Cortex of kidney (tissue), 1 donor: Measurements from ENCODE around the gene AFAP1L2.

Source experiments
- DNase-seq: peaks from one replicate; lab custom pipeline; 2025; lab: John Stamatoyannopoulos, UW

AFAP1L2 gene

DNA sequence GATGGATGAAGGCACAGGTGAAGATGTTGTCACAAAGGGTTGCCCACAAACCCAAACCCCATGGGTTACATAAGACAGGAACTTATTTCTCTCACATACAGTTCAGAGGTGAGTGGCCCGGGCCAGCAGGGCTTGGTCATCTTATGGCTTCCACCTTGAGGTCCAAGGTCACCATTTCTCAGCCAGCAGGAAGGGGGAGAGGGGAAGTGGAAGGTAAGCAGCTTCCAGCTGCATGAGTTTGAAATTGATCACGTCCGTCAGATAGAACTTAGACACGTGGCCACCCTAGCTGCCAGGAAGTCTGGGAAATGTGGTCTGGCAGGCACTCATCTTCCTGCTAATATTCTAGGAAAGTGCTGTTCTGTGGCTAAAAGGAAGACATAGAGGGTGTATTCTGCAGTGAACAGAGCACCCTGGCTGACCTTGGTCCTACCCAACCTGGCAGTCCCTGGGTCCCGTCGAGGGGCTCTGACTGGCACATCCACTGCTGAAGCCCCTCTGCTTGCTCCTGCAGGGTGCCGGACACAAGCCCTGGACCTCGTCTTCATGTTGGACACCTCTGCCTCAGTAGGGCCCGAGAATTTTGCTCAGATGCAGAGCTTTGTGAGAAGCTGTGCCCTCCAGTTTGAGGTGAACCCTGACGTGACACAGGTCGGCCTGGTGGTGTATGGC, 115.7 kb downstream of the AFAP1L2 start:
- no peak for DNase-seq

DNA sequence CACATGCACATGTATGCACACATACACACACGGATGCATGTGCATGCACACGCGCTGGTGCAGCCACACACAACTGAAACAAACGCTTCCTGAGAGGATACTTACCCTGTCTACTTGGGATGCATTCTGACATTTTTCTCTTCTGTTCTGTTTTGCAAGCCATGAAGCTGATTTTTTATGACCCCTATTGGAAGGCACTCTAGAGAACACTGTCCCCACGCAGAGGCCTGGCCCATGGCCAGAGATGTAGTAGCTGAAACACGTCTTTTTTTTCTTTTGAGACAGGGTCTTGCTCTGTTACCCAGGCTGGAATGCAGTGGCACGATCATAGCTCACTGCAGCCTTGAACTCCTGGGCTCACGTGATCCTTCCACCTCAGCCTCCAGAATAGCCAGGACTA, 117.4 kb downstream of the AFAP1L2 start:
- DNase-seq, result no peak

DNA sequence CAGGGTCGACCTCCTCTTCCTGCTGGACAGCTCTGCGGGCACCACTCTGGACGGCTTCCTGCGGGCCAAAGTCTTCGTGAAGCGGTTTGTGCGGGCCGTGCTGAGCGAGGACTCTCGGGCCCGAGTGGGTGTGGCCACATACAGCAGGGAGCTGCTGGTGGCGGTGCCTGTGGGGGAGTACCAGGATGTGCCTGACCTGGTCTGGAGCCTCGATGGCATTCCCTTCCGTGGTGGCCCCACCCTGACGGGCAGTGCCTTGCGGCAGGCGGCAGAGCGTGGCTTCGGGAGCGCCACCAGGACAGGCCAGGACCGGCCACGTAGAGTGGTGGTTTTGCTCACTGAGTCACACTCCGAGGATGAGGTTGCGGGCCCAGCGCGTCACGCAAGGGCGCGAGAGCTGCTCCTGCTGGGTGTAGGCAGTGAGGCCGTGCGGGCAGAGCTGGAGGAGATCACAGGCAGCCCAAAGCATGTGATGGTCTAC, 118.3 kb downstream of the AFAP1L2 start:
- DNase-seq, result no peak

DNA sequence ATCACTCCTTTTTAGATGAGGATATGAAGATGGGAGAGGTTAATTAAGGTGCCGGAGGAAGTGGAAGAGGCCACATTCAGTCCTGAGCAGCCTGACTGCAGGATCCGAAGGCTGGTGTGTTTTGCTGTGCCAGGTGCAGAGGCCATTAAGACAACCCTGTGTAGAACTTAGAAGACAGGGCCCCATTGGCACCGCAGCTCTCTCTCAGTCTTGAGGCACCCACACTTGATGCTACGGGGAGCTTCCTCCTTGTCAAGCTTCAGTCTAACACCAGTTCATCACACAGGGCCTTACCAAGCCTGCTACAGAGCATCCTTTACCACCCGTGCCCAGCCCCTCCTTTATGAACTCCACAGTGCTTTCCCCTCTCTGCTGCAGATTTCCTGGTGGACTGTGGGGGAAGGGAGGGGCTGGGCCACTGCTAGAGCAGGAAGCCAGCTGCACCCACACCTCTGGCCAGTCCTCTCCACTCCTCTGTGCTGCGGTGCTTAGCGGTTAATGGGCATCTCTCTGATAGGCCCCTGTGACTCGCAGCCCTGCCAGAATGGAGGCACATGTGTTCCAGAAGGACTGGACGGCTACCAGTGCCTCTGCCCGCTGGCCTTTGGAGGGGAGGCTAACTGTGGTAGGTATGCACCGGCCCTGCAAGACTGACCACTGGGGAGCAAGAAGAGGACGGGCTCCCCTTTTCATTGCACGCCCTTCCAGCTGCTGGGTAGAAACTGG, 119.8 kb downstream of the AFAP1L2 start:
- DNase-seq, result no peak

DNA sequence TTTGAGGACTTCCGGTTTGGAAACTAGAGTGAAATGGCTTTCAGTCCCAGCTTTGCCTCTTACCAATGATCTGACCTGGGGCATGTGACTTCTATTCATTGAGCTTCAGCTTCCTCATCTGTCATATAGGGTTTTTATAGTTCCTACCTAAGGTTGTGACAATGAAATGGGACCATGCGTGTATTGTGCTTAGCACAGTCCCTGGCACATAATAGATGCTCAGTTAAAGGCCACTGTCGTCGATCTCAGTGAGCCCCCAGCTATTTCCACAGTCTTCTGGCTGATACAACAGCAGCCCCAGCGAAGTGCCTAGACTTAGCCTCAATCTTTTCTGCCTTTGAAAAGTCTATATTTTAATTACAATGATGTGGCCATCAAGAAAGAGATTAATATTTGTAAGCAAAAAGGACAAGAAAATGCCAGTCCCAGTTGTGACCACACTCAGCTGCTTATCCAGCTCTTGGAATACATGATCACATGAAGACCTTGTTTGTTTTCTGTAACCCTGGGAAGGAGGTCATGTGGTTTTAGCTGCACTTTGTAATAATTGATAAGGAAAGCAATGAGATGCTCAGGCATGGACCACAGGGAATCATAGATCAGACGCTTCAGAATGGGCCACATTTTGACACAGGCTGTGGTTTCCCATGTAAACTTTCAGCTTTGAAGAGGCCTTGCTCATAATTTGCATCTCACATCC, 120.6 kb downstream of the AFAP1L2 start:
- no peak for DNase-seq

DNA sequence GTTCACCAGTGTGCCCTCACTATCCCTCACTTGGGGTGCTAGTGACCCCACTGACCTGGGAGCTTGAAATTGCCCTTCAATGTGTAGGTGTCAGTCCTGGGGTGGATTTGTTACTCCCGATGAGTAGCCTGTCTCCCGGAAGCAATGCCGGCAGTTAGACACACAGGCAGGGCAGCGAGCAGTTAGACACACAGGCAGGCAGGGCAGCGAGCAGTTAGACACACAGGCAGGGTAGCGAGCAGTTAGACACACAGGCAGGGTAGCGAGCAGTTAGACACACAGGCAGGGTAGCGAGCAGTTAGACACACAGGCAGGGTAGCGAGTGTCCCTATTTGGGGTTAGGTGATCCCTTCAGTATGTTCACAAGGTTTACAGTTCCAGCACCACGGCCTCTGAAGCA, 121.2 kb downstream of the AFAP1L2 start:
- no peak for DNase-seq

DNA sequence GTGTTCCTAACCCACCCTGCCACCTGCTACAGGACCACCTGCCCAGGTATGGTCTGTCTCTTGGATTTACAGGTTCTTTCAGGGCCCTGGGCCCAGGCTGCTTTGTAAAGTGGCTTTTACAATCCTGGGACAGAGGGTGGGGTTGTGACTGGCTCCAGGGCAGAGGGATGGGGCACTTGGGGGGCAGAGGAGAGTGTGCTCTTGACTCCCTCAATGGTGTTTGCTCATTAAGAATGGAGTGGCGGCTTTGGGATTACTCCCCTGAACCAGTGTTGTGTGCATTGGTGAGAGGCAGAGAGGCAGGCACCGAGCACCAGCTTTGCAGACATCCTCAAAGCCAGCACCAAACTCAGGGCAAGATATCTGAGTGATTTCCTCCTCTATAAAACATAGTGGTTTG, 121.8 kb downstream of the AFAP1L2 start:
- DNase-seq, result no peak

DNA sequence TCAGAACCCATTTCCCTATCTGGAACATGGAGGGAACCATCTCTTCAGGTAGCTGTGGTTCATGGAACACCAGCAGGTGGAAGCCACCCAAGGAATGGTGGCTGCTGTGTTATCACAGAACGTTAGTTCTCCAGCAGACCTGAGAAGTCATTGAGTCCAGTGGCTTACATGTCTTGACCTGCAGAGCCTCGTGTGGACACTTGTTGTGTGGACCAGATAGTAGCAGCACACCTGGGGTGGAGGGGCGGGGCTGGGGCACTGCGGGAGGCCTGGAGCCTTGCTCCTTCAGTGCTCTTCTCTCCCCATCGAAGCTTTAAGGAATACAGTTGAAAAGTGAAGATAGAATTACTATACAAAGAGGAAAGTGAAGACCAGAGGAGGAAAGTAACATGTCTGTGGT, 122.8 kb downstream of the AFAP1L2 start:
- no peak for DNase-seq

DNA sequence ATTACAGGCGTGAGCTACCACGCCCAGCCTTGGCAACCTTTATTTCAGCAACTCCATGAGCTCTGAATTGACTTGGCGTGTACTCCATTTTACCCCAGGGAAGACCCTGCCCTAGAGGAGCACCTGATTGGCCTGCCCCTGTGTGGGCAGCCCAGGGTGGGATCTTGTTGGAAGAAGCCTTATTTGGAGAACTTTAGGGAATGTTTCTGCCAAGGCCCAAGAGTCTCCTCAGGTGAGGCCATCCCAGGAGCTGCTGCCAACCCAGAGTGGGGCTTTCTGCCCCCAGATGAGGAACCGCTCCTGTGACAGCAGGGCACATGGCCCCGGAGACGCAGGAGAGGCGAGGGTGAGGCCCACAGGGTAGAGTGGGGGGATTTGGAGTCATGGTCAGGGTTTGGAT, 123.3 kb downstream of the AFAP1L2 start:
- no peak for DNase-seq

DNA sequence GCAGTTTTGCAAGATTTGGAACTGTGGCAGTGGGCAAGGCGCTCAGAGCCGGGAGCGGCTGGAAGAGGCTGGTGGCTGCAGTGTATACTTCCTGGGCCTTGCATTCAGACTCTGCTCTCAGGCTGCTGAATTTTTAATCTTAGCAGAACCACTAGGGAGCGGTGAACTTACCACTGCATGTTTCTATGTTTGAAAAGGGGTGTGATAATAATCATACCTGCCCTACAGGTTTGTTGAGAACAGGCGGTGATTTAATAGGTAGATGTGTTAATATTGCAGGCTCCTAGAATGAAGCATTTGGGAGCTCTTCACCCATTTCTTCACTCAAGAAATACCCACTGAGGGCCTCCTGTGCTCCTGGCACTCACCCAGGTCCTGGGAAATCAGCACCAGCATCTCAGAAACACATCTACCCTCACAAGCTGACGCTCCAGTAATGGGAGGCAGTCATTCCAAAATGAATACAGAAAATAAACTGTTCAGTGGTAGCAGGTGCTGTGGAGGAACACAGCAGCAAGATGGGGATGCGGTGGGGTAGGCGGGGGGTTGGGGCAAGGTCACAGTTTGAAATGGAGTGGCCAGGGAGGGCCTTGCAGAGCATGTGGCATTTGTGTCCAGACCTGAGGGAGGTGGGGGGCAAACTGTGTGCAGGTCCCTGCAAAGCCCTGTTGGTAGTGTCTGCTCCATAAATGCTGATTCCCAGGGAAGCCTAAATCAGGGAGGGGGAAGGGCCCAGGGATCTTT, 124.2 kb downstream of the AFAP1L2 start:
- no peak for DNase-seq

DNA sequence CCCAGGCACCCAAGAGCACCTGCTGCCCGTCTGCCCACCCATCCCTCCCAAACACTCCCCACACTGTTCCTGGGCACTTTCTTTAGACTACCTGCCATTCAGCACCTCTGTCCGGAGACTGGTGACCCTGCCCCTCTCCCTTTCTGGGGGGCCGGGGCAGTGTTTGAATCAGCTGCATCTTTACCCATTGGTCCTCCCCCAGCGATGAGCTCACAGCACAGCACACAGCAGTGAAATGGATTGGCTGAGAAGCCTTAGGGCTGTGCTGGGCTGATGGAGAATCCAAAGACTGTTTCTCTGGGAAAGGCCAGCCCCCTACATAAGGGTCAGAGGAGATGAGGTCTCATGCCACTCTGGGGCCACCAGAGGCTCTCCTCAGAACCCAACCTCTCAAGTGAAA, 125.0 kb downstream of the AFAP1L2 start:
- no peak for DNase-seq

DNA sequence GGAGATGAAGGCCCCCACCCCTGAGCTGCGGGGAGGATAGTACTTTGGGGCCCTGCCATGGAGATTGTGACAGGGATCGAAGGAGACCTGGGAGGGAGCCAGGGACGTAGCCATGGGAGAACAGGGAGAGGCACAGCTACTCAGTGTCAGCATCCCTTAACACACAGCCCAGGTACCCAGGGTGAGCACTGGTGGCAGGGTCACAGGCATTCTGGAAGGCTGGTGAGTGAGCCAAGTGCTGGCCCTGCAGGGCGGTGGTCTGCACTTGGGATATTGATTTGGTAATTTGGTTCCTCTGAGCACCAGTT, 125.5 kb downstream of the AFAP1L2 start:
- DNase-seq, result no peak

DNA sequence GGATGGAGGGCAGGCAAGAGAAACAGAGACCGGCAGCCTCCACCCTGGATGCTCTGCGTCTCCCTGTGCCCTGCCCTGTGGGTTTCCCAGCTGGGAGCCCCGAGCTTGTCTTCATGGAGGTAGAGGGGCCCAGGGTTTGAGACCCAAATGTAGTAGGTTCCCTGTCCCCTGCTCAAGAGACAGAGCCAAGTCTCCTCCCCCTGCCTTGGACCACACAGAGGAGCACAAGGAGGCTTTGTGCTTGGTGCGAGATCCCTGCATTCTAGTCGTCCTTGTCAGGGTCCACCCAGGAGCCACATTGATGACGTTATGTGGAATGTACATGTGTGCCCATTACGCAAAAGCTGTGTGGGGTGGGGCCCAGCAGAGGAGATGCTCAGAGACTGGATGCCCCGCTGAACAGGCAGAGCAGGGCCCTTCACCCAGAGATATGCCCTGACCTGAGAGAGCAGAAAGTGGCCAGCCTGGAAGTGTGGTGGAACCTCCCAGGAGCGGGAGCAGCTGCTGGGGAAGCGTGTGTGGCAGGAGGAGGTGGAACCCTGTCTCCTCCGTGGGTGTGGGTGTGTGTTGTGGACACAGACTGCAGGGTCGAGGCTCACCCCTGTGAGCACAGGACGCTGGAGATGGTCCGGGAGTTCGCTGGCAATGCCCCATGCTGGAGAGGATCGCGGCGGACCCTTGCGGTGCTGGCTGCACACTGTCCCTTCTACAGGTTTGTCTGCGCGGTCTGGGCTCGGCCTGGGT, 126.0 kb downstream of the AFAP1L2 start:
- no peak for DNase-seq

DNA sequence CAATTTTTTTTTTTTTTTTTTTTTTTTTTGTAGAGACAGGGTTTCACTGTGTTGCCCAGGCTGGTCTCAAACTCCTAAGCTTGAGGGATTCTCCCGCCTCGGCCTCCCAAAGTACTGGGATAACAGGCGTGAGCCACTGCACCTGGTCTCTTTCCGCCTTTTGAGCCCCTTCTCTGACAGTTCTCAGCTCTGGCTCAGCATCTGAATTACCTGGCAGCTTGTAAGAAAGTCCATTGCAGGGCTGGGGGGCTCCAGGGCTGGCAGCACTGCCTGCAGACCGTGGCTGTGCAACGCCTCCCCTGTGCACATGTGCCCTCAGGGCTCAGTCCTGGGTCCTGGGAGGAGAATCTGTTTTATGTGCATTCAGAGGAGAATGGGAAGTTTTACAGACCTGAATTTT, 127.6 kb downstream of the AFAP1L2 start:
- no peak for DNase-seq

DNA sequence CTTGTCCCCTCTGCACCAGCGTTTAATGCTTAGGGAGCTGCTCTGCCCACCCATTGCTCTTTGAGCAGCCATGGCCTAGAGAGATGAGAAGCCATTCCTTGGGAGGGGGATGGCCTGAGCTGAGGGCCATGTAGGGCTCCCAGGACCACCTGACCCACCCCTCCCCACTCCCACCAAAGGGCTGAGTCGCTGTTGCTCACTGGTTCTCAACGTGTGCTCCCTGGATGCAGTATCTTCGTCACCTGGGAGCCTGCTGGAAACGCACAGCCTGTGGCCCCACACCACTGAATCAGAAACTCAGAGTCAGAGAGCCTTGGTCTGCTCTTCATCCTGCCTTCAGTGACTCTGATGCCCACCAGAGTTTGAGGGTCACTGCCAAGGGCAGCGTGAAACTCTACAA, 128.2 kb downstream of the AFAP1L2 start:
- no peak for DNase-seq

DNA sequence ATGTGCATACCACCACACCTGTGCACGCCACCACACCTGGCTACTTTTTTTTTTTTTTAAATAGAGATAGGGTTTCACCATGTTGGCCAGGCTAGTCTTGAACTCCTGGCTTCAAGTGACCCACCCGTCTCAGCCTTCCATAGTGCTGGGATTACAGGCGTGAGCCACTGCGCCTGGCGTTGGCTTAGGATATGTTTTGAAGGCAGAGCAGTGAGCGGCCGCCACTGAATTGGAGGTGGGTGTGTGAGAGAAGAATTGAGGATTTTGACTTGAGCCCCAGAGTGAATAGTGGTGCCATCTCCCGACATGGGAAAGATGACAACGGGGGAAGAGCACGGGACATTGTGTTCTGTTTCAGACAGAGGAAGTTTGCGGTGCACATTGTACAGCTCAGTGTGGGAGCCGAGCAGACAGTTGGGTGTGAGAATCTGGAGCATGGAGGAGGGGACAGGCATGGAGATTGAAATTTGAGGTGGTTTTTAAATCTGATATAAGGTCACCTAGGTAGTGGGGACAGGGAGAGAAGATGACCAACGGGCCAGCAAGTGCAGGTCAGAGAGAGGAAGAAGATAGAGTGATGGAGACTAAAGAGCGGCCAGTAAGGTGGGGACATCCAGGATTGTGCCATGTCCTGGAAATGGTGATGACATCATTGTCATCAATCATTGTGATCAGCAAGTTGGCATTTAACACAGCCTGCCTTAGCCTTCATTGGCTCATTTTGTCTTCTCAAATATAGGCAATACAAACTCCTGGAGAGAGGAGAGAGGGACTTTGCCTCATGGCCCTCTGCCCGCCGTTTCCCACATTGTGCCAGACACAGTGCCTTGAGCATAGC, 129.5 kb downstream of the AFAP1L2 start:
- no peak for DNase-seq

DNA sequence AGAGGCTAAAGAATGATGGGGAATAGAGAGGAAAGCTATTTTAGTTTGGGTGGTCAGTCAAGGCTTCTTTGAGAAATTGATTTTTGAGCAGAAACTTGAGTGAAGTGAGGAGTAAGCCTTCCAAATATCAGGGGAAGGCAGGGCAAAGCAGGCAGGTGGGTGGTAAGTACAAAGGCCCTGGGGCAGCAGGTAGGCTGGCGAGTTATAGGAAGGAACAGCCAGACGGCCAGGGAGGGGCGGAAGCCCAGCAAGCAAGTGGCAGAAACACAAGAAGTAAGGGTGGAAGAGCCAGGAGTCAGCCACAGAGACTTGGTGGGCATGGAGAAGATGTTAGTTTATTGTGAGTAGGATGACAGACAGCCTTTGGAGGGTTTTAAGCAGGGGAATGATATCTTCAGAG, 130.4 kb downstream of the AFAP1L2 start:
- DNase-seq, result no peak

DNA sequence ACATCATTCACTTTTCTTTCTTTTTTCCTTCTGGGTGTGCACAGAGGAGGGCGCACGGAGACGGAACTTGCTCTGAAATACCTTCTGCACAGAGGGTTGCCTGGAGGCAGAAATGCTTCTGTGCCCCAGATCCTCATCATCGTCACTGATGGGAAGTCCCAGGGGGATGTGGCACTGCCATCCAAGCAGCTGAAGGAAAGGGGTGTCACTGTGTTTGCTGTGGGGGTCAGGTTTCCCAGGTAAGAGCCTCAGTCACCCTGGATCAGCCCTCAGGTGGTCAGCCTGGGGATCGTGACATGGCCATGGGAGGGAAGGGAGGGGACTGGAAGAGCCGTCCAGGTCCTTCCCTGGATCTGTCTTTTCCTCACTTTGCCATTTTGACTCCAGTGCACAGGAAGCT, 131.6 kb downstream of the AFAP1L2 start:
- DNase-seq, result no peak

DNA sequence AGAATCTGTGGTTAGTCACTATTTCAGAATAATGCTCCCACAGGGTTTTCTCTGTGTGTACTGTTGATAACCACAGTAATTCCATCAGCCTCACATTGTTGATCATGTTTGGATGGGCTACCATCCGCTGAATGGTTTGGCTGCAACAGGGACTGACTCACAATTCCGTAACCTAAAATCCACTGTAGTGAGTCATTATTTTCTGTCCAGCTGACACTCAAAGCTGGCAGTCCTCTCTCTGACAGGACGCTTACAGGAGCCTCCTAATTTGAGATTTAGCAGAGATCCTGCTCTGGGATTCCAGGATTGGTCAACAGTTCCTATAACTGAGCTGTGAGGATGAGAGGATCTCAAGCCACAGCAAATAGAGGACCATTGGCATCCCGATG, 132.5 kb downstream of the AFAP1L2 start:
- DNase-seq, result no peak

DNA sequence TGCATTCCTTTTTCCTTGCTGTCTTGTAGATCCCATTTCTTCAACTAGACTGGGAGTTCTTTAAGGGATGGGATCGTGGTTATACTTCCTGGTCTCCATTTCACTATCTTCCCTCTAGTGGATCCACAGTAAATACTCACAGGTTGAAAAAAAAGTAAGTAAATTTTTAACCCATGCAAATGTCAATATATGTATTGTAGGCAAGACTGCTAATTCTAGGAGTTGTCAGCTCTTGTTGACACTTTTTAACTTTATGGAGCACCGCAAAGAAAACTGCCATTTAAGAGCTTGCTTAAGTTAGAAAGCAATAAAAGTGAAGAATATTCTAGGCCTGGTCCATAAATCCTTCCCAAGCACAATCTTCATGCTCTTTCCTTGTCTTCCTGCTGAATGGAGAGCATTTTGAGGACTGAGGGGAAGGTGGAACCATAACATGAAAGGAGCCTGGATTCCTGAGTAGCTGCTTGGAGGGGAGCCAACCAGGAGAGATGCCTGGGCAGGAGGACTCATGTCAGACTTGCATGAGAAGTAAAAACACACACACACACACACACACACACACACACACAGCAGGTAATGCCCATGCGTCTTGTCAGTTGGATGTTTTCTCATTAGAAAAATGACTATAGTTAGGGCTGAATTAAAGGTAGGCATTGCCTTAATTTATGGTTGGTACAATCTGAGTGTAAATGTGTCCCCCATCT, 133.1 kb downstream of the AFAP1L2 start:
- DNase-seq, result no peak
